Stimulated activated CD4-positive, alpha-beta T cell treated with anti-CD3 and anti-CD28 coated beads, Interleukin-1b, Interleukin-23, amount 100 ng/mL, for 24 hours (primary cell): Measurements from ENCODE around the gene HPCAL1.

Source experiments
- DNase-seq, 4 experiments: peaks; one replicate each; pipeline ENCODE4 v3.0.0-alpha.2; 2020; ENCODE audit warnings: low read depth in 4 of 4, low spot score in 1 of 4

HPCAL1 gene

DNA sequence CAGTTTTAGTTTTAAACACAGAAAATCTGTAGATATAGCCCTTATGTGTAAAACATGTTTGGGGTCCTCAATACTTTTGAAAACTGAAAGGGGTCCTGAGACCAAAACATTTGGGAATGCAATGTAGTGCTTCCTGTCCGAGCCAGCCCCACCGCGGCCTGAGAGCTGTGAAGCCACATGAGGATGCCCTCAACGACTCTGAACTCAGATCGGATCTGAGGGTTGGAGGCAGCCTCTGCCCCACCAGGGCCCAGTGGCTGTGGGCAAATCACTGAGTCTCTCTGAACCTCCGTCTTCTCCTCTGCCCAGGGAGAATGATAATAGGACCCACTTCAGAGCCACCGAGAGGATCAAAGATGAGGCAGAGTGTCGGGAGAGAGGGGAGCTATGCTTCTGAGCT is 33.4 kb upstream of the HPCAL1 start:
- no peak for DNase-seq

GRCh38 chr2:10269711-10270610 is 32.7 kb upstream of the HPCAL1 start:
- DNase-seq, result no peak

GRCh38 chr2:10271509-10271908 is 31.2 kb upstream of the HPCAL1 start:
- DNase-seq, result no peak

- no peak for DNase-seq
Measured at GRCh38 chr2:10271946-10272345, 30.8 kb upstream of the HPCAL1 start.

DNA sequence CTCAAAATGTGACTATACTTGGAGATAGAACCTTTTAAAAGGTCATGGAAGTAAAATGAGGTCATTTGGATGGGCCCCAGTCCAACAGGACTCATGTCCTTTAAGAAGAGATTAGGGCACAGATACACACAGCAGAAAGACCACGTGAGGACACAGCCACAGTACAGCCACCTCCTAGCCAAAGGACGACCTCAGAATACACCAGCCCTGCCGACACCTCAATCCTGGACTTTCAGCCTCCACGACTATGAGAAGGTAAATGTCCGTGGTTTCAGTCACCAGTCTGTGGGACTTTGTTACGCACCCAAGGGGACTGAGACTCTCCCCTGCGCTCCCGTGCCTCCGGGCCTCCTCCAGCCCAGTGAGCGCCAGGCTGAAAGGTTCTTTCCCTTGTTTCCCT is 30.2 kb upstream of the HPCAL1 start:
- DNase-seq, result no peak

- DNase-seq, result no peak
Measured at GRCh38 chr2:10273215-10274175, 29.2 kb upstream of the HPCAL1 start.

DNA sequence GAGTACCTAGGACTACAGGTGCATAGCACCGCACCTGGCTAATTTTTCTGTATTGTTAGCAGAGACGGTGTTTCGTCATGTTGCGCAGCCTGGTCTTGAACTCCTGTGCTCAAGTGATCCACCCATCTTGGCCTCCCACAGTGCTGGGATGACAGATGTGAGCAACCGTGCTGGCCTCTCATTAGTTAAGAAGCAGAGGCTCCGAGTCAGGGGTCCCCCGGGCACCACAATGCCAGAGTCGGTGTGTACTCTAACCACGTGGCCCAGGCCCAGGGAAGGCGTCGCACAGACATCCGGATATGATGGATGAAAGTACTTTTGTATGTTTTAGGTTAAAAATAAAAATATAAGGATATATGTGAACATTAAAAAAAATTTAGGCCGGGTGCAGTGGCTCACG is 28.3 kb upstream of the HPCAL1 start:
- DNase-seq, result no peak

DNA sequence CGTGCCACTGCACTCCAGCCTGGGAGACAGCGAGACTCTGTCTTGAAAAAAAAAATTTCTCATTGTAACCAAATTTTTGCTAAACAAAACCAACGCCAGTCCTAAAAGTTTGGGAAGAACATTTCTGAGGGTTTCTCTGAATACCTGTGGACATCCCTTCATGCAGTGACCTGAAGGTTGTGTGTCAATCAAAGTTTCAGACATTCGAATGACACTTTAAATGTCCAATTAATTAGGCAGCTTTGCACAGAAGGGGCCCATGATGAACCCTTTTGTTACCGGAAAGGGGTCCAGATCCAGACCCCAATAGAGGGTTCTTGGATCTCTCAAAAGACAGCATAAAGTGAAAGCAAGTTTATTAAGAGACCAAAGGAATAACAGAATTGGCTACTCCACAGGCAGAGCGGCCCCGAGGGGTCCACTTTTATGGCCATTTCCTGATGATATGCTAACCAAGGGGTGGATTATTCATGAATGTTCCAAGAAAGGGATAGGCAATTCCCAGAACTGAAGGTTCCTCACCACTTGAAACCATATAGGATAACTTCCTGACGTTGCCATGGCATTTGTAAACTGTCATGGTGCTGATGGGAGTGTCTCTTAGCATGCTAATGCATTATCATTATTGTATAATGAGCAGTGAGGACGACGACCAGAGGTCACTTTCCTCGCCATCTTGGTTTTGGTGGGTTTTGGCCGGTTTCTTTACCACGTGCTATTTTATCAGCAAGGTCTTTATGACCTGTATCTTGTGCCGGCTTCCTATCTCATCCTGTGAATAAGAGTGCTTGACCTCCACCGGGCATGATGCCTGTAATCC is 27.5 kb upstream of the HPCAL1 start:
- DNase-seq, result no peak

DNA sequence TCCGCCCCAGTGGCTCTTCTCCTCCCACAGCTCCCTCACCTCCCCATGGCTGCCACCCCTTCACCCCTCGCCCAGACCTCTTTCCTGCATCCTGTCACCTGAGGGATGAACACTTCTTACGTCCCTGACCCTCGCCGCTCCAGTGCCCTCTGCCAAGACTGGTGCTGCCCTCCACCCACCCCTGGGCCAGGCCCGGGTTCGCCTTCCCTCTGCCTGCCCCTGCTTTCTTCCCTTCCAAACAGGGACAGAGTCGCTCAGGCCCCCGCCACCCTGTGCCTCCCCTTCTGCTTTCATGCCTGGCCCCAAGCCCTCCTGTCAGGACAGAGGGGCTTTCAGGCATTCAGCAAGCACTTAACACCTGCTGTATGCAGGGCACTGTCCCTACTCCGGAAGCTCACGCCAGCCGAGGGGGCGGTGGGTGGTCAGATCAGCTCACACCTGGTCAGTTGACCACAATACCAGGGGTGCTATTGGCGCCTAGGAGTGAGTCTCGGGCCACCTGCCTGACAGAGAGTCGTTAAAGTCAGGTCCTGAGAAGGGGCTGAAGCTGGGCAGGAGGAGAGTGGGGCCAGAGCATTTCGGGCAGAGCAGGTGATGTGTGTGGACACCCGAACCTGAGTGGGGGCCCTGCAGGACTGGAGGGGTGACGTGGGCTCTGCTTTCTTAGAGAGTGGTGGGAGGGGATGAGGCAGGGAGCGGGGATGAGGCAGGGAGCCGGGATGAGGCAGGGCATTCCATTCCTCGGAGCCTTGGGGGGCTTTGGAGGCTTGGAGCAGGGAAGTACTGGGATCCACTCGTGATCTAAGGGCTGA is 26.0 kb upstream of the HPCAL1 start:
- DNase-seq, result no peak

DNA sequence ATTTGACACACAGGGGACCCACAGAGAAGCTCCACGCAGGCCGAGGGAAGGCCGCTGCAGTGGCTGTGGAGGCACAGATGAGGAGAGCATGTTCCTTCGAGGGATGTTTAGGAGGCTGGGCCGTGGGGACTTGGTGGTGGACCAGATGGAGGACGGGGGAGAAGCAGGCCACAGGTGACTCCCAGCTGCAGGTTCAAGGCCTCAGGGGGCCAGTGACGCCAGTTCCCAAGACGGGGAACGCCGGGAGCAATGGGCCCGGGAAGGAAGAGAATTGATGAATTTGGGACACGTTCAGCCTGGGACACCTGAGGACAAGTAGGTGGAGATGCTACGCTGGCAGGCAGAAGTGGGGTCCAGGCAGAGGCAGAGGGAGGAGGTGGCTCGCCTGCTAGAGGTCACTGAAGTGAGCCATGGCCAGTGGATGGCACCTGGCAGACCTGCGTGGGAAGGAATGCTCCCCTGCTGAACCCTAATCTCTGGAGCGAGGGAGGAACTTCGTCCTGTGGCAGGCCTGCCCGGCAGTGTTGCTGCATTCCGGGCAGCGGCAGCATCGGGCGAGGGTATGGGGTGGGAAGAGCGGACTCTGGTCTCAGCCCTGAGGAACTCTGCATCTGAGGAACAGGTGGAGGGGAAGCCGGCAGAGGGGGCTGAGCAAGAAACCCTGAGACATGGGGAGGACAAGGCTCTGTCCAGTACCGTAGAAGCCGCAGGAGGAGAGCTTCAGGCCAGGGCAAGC is 25.2 kb upstream of the HPCAL1 start:
- no peak for DNase-seq

- no peak for DNase-seq
Measured at GRCh38 chr2:10278029-10278762, 24.5 kb upstream of the HPCAL1 start.

DNA sequence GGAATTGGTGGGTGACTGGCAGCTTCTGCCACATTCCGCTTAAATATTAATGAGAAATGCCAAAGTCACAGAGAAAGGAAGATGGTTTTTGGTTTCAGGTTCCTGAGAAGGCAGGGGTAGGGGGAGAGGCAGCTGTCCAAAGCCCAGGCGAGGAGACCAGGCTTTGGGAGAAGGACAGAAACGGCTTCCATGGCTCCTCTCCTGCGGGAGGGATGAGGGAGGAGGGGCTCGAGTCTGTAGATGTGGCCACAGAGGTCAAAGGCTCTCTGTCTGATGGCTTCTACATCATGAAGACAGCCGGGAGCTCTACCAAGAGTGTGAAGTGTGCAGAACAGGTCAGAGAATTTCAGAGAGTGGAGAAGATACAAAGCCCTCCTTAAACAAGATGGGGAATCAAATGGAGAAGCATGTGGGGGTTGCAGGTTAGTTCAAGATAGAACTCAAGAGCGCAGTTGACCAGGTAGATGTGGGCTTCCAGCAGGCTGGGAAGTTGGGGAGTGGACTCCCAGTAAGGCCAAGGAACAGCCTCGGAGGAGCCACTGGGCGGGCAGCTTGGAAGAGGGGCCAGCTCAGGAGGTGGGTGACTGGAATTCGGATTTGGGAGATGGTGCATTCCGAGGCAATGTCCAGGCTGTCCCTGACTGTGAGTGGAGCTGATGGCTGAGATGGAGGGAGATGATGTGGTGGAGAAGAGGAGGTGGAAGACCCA is 23.8 kb upstream of the HPCAL1 start:
- no peak for DNase-seq

DNA sequence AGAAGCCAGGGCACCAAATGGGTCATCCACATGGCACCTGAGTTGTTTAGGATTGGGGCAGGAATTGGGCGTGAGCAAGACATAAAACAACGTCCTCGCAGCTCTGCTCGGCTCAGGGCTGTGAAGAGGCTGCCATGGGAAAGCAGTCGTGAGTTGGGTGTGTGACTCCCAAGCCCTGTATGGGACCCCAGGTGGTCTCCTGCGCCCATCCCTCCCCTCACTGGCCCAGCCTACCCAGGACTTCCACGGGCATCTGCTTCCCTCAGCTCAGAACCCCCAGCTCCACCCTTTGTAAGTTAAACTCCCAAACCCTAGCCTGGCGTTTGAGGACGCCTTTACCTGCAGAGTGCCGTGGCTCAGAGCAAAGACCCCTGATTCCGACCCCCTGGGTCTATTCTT is 23.2 kb upstream of the HPCAL1 start:
- no peak for DNase-seq

GRCh38 chr2:10279946-10280463 is 22.7 kb upstream of the HPCAL1 start:
- DNase-seq, result no peak

DNA sequence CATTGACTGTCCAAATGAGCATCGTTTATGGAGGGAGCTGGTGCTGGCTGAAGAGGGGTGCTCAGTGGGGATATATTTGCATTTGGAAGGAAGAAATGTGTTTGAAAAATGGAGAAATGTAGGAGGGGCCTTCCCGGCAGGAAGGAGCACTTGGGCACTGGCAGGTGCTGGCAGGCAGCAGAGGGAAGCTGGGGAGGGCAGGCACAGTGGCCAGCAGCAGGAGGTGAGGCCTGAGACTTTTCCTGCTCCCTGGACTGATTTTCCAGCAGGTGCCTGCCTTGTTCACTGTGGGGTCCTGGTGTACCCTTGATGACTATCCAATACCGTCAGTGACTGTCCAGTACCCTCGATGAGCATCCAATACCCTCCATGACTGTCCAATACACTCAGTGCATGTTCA is 20.8 kb upstream of the HPCAL1 start:
- no peak for DNase-seq

- DNase-seq, result no peak
Measured at GRCh38 chr2:10282611-10283105, 20.0 kb upstream of the HPCAL1 start.

- no peak for DNase-seq
Measured at GRCh38 chr2:10283106-10284062, 19.3 kb upstream of the HPCAL1 start.
